HG03354 (cell line): ENCODE results near the gene BAMBI.
A peak's percentile ranks its signal among the peaks of the same experiment; 100 is the strongest.
"Not testable (repeated sequence)": the region's sequence is repeated elsewhere in the genome, so short reads cannot be mapped to it uniquely, and the experiment has no call there.

Source experiments
- ATAC-seq: cut with Tn5 transposase; IDR thresholded peaks from one replicate; pipeline ENCODE4 v1.9.1; 2021; ENCODE audit warnings: mild to moderate bottlenecking; ENCODE audit not compliant: unreplicated experiment, poor library complexity, severe bottlenecking

The BAMBI gene, protein sequence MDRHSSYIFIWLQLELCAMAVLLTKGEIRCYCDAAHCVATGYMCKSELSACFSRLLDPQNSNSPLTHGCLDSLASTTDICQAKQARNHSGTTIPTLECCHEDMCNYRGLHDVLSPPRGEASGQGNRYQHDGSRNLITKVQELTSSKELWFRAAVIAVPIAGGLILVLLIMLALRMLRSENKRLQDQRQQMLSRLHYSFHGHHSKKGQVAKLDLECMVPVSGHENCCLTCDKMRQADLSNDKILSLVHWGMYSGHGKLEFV

DNA sequence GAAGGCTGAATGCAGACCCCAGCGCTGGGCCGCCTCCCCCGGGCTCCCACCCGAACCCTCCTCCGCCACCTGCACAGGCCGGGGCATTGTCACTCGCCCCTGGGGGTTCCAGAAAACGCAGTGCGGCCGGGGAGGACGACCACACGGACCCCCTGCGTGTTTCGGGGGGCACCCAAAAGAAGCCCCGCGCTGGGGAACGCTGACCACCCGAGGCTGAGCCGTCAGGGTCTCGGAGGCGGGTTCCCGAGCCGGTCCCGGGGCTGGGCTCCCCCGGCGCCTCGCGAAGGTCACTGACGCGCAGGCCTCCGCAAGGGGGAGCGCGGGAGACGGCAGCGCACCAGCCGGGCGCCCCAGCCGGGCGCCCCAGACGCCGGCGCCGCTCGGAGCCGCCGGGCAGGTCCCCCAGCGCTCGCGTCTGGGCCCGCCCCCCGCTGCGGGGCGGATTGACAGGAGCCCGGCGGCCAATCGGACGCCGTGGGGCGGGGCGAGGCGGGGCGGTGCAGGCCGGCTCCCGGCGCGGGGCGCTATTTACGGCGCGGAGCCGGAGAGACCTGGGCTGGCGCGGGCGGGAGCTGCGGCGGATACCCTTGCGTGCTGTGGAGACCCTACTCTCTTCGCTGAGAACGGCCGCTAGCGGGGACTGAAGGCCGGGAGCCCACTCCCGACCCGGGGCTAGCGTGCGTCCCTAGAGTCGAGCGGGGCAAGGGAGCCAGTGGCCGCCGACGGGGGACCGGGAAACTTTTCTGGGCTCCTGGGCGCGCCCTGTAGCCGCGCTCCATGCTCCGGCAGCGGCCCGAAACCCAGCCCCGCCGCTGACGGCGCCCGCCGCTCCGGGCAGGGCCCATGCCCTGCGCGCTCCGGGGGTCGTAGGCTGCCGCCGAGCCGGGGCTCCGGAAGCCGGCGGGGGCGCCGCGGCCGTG lies at the start of gene BAMBI:
Gene BAMBI (plus strand): TSS at position 554 of the 920 bp plus-strand sequence. CDS start 377 bp downstream, outside the sequence.
- peak; percentile 94 for ATAC-seq

DNA sequence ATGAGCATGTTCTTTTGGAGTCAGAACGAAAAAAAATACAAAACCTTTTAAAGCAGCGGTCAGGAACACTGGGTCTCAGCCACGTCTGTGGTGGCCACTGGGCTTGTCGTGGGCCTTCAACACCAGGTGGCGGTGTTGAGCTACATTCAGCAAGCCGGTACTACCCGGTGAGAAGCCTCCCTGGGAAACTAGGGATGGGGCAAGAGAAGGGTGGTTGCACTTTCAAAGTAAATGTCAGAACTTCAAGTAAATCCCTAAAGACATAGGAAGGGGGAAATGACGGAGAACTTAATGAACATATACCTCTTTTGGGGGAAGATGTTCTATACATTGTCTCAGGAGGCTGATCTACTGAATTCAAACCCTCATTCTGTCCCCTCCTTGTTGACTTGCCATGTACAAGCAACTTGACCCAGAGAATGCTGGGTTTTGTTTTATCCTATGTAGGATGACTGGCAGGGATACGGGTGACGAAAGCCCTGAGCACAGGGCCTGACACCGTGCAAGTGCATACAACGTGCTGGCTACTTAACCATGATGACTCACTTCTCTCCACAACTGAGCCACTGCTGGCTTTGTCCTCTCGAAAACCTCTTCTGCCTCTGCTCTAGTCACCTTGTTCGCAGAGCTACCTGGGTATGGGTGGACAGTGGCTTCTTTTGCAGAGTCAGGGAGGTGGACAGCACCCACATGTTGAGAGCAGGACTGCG lies 49.0 kb upstream of the BAMBI start:
- peak; percentile 76 for ATAC-seq

DNA sequence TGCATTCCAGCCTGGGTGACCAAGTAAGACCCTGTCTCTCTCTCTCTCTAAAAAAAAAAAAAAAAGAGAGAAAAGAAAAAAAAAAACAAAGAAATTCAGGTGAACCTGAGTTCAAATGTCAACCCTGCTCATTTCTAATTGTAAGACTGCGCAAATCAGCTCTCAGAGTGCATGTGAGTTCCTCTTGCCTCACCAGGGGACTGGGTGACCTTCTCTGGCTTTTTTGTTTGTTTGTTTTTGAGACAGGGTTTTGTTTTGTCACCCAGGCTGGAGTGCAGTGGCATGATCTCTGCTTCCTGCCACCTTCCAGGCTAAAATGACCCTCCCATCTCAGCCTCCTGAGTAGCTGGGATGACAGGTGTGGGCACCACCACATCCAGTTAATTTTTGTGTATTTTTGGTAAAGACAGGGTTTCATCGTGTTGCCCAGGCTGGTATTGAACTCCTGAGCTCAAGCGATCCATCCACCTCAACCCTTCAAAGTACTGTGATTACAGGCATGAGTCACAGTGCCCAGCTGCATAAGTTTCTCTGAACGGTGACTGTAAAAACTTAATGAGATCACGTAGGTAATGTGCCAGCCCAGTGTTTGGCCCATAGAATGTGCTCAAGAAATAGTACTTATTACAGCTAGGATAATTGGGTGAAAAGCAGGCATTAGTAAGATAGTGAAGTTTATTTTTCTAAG lies 45.3 kb upstream of the BAMBI start:
- ATAC-seq: no peak

DNA sequence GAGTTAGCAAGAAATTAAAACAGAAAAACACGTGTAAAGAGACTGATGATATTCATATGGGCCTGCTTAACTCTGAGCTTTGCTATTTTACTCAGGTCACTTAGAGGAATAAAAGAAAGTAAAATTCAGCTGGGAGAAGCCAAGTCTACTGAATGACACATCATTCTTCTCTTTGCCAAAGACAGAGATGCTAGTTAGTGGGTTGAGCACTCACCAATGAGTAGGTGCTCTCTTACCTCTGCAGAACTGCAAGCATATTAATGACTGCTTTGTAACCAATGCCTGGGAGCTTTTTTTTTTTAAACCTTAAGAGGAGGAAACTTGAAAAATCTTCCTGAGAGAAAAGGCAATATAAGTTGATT lies 44.8 kb upstream of the BAMBI start:
- no peak for ATAC-seq

DNA sequence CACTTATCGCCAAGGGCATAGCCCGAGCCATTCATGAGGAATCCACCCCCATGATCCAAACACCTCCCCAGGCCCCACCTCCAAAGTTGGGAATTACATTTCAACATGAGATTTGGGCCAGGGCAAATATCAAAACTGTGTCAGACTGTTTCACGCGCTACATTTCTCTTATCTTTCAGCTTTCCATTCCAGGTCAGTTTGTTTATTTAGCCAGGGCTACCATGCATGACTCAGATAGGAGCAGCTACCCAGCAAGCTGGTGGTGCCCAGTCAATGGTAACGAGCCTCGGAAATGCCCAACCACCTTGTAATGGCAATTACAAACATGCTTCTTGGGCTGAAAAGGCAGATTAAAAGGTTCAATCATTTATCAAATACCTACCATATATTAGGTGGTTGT lies 43.6 kb upstream of the BAMBI start:
- no peak for ATAC-seq

DNA sequence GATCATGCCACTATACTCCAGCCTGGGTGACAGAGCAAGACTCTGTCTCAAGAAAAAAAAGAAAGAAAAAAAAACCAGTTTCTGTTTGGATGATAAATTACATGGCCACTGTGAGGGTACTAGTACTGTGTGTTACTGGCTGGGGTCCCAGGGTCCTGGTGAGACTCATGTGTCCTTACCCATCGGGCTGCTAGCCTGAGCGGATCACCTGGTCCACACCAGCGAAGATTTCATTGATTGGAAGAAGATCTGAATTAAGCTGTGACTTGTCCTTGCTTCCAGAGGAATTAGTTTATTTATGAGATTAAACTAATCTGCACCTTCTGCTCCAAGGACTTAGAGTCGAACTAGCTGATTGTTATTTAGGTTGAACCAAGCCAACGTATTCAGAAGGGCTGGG lies 40.0 kb upstream of the BAMBI start:
- no peak for ATAC-seq

DNA sequence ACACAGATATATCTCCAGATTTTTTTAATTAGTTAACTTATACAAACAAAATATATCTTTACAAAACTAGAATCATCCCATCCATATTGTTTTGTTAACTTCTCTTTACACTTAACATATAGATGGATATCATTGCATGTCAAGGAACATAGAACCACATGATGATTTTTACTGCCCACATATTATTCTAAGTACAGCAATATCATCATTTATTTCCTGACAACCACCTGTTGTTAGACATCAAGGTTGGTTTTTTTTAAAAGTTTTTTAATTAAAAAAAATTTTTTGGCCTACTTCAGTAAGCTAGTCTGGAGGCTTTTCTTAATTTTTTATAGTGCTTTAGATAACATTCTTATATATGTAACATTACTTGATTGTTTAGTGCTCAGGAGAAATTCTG lies 38.9 kb upstream of the BAMBI start:
- ATAC-seq: no peak

DNA sequence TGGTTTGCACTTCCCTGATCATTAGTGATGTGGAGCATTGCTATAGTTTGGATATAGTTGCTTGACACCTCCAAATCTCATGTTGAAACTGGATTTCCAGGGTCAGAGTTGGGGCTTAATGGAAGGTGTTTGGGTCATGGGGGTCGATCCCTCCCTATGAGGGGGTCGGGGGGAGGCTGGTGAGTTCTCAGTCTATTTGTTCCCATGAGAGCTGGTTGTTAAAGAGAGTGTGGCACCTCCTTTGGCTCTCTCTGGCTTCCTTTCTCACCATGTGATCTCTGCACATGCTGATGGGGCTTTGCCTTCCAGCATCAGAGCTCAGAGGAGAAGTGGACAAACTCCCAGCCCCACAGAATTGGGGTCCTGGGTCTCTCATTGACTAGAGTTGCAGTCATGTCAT lies 36.8 kb upstream of the BAMBI start:
- no peak for ATAC-seq

DNA sequence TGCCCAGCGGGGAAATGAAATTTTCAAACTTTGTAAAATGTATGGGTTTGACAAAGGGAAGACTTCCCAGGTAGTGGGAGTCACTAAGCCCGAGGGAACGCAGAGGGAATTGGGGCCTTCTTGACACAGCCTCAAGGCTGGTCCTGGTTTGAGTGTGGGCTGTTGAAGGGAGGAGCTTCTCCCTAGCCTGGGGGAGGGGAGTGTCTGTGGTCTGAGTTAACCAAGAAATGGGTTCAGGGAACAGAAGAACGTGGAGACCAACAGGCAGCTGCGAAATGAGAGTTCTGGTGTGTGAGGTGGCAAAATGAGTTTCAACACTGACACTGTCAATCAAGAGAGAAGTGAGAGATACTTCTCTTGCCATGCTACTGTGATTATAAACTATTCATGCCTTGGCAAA lies 32.7 kb upstream of the BAMBI start:
- ATAC-seq: no peak

DNA sequence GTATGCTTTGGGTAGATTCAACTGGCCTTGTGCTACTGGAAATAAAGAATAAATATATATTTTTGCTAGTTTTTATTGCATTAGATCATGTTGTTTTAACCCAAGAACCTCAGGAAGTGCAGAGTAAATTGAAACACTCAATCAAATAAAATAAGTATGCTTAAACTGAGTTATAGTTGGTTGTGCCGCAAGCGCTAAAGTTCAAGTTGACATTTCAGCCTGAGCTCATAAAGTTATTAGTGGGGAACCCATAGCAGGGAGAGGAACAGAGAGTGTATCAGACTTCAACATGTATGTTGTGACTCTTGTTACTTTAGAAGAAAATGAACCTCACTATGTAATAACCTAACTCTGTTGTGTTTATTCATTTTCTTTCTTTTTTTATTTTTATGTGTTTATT lies 25.2 kb upstream of the BAMBI start:
- no peak for ATAC-seq

DNA sequence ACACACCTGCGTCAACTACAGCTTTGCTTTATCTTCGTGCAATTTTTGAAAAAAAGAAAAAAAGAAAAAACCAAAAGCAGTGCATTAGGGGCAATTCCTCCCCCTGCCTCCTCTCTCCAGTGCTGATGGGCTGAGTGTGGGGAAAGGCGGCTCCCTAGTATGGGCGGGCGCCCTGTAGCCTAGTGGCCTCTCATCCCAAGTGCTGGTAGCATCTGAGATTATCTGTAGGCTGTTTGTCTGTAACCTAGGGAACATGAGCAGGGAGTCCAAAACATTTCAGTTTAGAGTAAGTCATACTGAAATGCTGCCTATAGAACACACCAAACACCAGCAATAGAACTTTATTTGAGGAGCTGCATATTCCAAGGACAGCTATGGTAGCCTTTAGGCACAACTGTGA lies 24.6 kb upstream of the BAMBI start:
- ATAC-seq: no peak

DNA sequence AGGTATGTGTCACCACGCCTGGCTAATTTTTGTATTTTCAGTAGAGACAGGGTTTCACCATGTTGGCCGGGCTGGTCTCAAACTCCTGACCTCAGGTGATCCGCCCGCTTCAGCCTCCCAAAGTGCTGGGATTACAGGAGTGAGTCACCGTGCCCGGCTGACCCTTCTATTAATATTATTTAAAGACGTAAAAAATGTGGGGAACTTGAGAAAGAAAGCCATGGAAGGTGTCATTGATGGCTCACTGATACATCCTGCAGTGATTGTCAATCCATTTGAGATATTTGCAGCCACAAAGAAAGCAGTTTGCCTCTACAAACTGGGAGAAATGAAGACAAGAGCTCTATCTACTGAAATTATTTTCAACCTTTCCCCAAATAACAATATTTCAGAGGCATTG lies 18.5 kb upstream of the BAMBI start:
- ATAC-seq: not testable (repeated sequence)

DNA sequence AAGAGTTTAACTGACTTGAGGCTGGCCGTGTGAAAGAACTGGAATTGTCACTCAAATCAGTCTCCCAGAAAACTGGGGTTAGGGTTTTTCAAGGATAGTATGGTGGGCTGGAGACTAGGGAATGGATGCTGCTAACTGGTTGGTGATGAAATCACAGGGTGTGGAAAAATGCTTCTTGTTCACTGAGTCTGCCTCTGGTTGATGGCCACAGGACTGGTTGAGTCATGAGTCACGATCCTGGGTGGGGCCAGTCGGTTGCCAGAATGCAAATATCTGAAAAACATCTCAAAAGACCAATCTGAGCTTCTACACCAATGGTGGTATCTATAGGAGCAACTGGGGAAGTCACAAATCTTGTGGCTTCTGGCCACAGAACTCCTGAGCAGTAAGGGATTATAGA lies 16.3 kb upstream of the BAMBI start:
- no peak for ATAC-seq

DNA sequence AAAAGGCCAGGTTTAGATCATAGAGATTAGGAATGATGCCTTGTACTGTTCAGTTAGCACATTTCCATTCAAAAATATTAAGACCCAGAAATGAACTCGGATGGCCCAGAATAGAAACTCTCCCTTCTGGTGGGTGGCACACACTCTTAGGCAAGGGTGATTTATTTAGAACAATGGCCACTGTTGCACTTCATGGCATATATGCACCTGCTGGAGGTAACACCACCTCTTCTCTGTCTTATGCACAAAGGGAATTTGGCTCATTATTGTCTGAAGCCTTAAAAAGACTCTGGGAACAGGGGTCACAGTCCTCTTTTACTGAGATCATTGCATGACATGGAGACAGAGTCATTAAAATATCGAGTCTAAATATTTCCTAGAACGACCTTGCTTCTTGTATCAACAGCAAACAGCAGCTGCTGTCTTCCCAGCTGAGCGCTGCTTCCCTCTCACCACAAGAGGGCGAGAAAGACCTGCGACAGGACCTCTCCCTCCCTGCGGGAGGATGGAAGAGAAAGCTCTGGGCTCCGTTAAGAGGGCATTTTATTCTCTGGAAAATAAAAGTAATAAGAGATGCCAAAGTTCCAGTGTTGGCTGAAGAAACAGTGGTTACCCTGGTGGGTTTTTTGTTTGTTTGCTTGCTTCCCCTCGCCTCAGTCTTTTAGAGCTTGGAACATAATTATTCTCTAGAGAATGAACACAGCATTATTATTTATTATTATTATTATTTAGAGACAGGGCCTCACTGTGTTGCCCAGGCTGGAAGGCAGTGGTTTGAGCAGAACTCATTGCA lies 13.5 kb upstream of the BAMBI start:
- ATAC-seq: peak; percentile 87

DNA sequence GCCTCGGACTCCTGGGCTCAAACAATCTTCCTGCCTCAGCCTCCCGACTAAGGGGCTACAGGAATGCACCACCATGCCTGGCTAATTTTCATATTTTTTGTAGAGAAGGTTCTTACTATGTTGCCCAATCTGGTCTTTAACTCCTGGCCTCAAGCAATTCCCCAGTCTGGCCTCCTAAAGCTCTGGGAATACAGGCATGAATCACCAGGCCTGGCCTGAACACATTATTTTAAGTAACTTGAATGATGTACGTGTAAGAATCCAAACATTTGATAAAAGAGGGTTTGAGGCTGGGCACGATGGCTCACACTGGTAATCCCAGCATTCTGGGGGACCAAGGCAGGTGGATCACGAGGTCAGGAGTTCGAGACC lies 13.0 kb upstream of the BAMBI start:
- ATAC-seq: no peak

DNA sequence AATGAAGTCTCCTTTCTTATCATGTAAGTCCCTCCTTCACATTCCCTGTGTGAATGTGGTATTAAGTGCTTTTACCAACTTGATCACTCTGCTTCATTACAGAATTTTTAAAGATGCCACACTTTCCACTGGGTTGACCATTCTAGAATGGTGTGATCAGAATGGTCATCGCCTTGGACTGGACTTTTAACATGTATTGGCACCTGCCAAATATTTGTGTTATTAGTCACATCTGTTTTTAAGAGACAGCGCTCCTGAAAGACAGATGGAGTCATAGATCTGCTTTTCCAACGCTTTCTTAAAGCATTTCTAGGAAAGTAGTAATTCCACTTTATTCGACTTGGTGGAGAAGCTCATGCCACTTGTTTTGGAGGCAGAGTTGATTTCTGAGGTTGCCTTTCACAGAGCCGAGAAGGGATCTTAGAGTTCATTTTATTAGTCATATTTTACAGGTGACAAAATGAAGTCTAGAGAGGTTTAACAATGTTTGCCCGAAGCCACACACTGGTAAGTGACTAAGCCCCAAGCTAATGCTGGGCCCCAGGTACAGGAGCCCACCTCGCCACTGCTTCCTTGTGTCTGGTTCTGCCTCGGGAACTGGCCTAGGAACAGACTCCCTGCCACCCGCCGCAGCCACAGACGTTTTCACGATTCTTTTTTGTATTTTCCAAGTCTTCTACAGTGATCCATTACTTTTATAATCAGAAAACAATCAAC lies 10.4 kb upstream of the BAMBI start:
- no peak for ATAC-seq

DNA sequence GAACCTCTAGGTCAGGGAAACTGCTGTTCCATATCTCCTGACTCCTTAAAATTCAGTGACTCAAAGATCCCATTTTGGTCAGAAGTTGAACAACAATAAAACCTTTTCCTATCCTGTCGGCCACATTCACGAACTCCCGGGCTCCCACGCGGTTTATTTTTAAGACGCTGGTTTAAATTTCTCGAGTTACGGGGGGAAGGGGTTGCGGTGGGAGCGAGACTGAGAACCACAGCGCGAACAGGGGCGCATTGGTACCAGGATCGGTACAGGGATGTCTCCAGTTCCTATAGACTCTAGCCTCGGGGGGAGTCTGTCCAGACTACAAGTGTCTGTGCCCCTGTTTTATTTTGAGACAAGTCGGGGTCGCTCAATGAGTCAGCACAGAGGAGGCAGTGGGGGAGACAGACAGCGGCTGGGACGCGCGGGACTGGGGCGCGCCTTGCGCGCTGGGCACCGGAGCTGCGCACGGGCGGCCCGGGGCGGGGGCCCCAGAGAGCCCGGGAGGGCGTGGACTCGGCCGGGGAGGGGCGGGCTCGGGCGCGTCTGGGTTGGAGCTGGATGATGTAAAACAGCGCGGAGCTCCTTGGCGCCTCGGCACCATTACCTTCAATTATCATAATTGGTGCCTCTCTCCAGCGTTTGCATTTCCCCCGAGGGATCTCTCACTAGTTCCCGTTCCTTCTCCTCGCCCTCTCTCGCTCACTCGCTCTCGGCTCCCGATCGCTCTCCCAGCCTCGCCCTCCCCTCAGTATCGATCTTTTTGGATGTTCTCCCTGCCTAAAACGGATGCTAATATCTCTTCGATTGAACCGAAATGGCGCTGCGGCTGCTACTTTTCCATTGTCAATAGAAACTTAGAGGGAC lies 8.7 kb upstream of the BAMBI start:
- ATAC-seq: no peak
